ENCODE results near the gene CCDC80.

- TF ChIP-seq CTCF (IDR thresholded peaks at IDR 0.05; ENCODE audit: low read length) (no peak), EZH2 (IDR thresholded peaks at IDR 0.05; ENCODE audit: borderline replicate concordance, low read length) (no peak)
These were observed 3.2 kb downstream of the CCDC80 start for GRCh38 chr3:112637700-112638099.

Measured in OCI-LY1 (cell line).